Tibial nerve (tissue), 3 donors: ENCODE measurements around the gene LHPP.

Experiments used
- CTCF ChIP-seq, 5 experiments: fragments of 200-600 bp in 3 of 5; fragments of 450-650 bp in 2 of 5; sonication (generic) in 3 of 5; IDR thresholded peaks; one replicate each; pipeline ENCODE4 v1.5.1; 2016 to 2019; ENCODE audit warnings: antibody characterized with exemption in 5 of 5, mild to moderate bottlenecking in 3 of 5, moderate library complexity in 2 of 5
- POLR2A ChIP-seq, 2 donors: fragments of 450-650 bp; IDR thresholded peaks; one replicate each; pipeline ENCODE4 v1.6.1; 2017; ENCODE audit warnings: antibody characterized with exemption in 2 of 2, mild to moderate bottlenecking in 2 of 2, moderate library complexity in 2 of 2

- TF ChIP-seq CTCF (IDR thresholded peaks at IDR 0.05) = no peak
- TF ChIP-seq POLR2A (IDR thresholded peaks at IDR 0.05) = no peak
Measured at GRCh38 chr10:124643330-124644009, 181.8 kb downstream of the LHPP start.
